Hematopoietic multipotent progenitor cell treated with erythropoietin and hydrocortisone succinate and interleukin-3 and kit ligand, for 17 days (in vitro differentiated cells): Measurements from ENCODE around the gene TNNT2.

Experiments
- DNase-seq: peaks from one replicate; pipeline ENCODE4 v3.0.0-alpha.2; 2015; ENCODE audit warnings: low spot score

TNNT2 gene

DNA sequence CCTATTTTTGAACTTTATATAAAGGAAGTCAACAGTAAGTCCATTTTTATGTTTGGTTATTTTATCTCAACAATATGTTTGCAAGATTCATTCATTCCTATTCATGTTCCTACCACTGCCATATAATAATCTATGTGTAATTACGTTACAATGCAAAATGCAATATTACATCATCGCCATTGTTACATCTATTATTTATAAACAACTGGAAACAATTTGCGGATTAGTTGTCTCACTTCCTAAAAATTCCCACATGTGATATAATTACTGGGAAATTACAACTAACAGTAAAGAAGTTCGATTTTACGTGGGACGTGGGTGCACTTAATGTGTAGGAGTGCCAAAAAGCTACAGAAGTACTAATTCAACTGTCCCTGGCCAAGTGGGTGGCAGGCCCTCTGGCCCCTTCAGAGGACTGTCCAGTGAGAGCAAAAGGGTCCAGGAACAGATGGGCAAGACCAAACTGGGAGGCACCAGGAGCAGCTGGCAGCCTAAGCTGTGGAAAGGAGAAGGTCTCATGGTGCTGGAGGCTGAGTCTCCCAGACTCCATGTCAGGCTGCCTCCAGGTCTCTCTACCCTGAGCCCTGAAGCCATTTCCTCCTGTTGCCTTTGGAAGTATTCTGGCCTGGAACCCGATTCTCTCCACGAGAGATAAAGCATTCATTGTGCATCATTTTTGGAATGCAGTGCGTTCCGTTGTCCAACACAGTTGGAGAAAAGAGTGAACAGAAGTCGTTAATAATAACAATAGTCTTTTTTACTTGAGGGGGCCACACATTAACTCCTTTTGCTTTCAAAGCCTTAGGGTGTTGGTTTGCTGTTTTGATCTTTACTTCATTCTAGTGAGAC lies 42.9 kb downstream of the TNNT2 start:
- DNase-seq, result no peak

DNA sequence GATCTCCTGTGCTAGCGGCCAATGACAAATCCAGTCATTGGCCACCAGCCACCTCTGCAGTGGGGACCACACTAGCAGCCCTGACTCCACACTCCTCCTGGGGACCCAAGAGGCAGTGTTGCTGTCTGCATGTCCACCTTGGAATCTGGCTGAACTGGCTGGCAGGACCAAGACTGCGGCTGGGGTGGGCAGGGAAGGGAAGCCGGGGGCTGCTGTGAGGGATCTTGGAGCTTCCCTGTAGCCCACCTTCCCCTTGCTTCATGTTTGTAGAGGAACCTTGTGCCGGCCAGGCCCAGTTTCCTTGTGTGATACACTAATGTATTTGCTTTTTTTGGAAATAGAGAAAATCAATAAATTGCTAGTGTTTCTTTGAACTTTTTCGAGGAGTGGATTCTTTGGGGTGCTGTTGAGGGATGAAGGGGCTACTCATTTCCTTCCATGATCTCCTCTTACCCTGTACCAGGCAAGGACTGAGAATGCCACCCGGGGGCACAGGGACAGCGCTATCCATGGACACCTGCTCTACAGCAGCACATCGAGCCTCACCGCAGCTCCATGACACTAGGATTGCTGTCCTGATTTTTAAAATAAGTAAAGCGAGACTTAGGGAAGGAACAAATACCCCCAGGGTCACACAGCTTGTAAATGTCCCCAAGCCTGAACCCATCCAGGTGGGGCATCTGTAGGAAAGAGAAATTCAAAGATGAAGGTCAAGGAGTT lies 44.7 kb downstream of the TNNT2 start:
- no peak for DNase-seq

DNA sequence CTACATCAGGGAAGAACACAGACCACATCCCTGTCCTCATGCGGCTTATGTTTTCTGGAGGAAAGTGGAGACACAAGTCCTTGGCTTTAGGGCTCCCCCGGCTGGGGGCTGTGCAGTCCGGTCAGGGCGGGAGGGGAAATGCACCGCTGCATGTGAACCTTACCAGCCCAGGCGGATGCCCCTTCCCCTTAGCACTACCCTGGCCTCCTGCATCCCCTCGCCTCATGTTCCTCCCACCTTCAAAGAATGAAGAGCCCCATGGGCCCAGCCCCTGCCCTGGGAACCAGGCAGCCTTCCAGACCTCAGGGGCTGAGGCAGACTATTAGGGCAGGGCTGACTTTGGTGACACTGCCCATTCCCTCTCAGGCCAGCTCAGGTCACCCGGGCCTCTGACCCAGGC lies 45.5 kb downstream of the TNNT2 start:
- DNase-seq, result no peak

- DNase-seq, result no peak
Measured at GRCh38 chr1:201331166-201331565, 46.3 kb downstream of the TNNT2 start.

DNA sequence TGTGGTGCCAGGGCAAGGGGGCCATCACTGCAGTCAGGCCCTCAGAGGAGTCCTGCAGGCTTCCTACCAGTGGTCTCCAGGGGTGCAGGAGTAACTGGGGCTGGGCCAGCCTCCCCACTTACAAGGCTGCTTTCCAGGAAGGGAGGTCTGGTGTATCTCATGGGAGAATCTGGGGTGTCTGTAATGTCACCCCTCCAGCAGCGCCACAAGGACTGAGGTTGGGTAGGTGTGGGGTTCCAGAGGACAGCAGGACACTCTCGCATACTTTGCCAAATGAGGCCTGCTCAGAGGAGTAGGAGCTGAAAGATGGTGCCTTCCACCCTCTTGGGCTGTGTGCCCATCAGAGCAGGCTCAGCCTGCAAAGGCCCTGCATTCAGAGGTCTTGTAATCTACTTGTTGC lies 46.9 kb downstream of the TNNT2 start:
- no peak for DNase-seq

- DNase-seq, result no peak
Measured at GRCh38 chr1:201329801-201330200, 47.7 kb downstream of the TNNT2 start.

GRCh38 chr1:201329286-201329685 lies 48.2 kb downstream of the TNNT2 start:
- DNase-seq, result no peak

- no peak for DNase-seq
Measured at GRCh38 chr1:201328576-201328975, 48.9 kb downstream of the TNNT2 start.

GRCh38 chr1:201327687-201328240 lies 49.7 kb downstream of the TNNT2 start:
- no peak for DNase-seq

GRCh38 chr1:201326710-201327109 lies 50.8 kb downstream of the TNNT2 start:
- DNase-seq, result no peak

DNA sequence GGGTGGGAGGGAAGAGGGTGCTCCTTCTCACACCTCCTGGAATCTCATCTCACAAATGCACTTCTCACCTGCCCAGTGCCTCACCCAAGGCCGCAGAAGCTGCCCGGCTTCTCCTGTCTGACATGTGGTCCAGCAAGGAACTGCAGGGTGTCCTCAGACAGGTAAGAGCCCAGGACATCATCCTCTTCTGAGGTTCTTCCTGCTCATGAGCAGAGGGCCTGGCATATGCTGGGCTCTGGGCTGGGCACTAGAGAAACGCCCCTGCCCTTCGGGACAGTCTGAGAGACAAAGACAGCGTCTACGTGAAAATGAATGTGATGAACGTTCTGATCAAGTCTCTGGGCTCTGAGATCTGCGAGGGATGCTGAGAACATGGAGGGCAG lies 51.8 kb downstream of the TNNT2 start:
- no peak for DNase-seq

- no peak for DNase-seq
Measured at GRCh38 chr1:201324821-201325677, 52.4 kb downstream of the TNNT2 start.

- no peak for DNase-seq
Measured at GRCh38 chr1:201324306-201324705, 53.2 kb downstream of the TNNT2 start.

GRCh38 chr1:201322653-201323510 lies 54.6 kb downstream of the TNNT2 start:
- DNase-seq, result no peak

DNA sequence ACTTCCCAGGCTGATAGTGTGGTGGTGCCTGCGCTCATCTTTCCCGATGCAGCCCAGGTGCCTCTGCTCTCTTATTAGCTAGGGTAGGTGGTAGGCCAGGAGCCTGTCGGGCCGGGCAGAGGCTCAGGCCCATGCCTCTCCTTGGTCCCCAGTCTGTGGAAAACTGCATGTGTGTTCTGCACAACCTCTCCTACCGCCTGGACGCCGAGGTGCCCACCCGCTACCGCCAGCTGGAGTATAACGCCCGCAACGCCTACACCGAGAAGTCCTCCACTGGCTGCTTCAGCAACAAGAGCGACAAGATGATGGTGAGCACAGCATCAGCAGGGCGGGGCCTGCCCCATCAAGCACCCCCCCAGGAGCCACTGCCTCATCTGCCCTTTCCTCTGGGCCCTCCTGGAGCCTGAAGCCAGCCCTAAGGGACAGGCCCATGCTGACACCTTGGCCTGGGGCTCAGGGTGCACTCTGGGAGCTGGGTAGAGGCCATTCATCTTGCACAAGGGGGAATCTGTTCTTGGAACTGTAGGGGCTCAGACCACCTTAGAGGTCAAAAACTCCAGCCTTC lies 55.6 kb downstream of the TNNT2 start:
- no peak for DNase-seq

GRCh38 chr1:201320168-201320788 lies 57.2 kb downstream of the TNNT2 start:
- no peak for DNase-seq

DNA sequence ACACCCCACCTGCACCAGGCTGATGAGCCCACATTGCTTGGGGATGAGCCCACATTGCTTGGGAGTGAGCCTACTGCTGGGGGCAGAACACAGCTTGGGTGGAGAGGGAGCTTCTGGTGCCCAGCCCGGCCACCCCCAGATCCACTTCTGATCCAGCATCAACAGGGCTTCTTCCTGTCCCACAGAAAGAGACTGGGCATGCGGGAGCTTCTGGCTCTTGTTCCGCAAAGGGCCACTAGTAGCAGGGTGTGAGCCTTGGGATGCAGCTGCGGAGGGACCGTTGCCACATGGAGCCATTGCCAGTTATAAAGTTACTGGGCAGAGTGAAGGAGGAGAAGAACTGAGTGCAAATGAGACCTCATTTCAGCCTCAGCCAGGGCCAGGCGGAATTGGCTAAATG lies 57.8 kb downstream of the TNNT2 start:
- DNase-seq, result no peak

- DNase-seq, result no peak
Measured at GRCh38 chr1:201318504-201319340, 58.8 kb downstream of the TNNT2 start.

DNA sequence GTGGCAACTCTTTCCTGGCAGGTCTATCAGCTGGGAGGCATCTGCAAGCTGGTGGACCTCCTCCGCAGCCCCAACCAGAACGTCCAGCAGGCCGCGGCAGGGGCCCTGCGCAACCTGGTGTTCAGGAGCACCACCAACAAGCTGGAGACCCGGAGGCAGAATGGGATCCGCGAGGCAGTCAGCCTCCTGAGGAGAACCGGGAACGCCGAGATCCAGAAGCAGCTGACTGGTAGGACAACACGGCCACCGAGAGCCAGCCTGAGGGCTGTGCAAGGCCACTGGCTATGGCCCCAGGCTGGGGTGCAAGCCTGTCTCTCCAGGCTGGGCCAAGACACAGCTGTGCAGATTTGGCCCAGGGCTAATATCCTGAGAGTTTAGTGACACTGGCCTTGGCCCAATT lies 59.9 kb downstream of the TNNT2 start:
- DNase-seq, result no peak

DNA sequence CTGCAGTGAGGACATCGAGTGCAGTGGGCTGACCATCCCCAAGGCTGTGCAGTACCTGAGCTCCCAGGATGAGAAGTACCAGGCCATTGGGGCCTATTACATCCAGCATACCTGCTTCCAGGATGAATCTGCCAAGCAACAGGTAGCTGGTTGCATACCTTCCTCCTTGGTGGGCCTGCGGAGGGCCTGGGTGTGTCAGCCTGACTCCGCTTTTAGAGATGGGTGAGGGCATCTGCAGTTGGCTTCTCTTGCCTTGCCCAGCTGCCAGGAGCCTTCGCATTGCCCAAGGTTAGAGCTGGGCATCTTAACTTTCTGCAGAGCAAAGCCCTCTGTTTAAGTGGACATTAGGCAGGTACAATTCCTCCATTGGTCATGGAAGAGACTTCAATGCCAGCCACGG lies 60.9 kb downstream of the TNNT2 start:
- DNase-seq, result no peak
